ENCODE measurements around the gene PAK5. TPM values are rescaled to one million over a fixed set of nuclear protein-coding genes. Genes with fewer than 3 reads are reported as not detected.

Gene PAK5
- total RNA-seq, 1 donor from 2014 or later = 0.21 TPM

GRCh38 chr20:9520086-9520485 is 318.8 kb downstream of the PAK5 start:
- H3K9me3 ChIP-seq = no peaks in the 10 kb centered on the region
- DNase-seq = no peak
- ATAC-seq = no peak
- H3K4me3 ChIP-seq = no peak overlapping the region
- no peaks in the 10 kb centered on the region for H3K36me3 ChIP-seq
- H3K27me3 ChIP-seq (ENCODE audit: low read depth) = peaks cover 35% of the 10 kb centered on the region
- no peak overlapping the region for H3K27ac ChIP-seq
- intact Hi-C loops (cut with DNase I) = no loop called here
- peaks cover 18% of the 10 kb centered on the region for H3K4me1 ChIP-seq
- TF ChIP-seq CTCF (IDR thresholded peaks at IDR 0.05) = no peak

DNA sequence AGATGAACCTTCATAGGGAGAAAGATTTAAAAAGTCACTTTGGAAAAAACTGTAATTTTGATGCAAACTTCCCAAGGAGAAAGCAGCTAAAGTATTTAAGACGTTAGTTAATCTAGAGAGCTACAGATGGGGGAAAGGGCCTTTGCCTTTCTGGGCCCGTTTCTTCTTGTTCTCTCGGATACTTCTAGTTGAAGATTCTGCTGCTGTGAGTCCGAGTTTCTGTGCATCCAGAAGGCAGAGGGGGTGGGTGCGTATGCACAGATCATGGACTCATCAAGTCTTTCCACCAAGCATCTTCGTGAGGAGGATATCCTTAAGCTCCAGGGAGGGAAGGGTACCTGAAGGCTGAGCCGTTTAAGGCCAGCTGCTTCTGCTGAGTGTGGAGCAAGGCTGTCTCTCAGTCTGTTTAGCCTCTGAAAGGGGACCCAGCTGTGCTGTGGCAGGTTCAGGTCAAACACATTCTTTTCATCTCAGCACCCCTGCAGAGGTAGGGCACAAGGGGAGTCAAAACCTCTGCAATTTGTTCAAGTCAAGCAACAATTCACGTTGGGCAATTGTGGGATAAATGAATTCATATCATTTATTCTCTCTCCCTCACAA is 320.2 kb downstream of the PAK5 start:
- no peak for DNase-seq
- intact Hi-C loops (cut with DNase I) = no loop called here
- no peak for TF ChIP-seq CTCF (IDR thresholded peaks at IDR 0.05)
- Histone ChIP-seq H3K27me3 (ENCODE audit: low read depth) (peaks cover 49% of the 10 kb centered on the region), H3K9me3 (no peaks in the 10 kb centered on the region), H3K36me3 (no peaks in the 10 kb centered on the region), H3K4me1 (peaks cover 30% of the 10 kb centered on the region), H3K4me3 (no peak overlapping the region), H3K27ac (no peak overlapping the region)
- no peak for ATAC-seq

DNA sequence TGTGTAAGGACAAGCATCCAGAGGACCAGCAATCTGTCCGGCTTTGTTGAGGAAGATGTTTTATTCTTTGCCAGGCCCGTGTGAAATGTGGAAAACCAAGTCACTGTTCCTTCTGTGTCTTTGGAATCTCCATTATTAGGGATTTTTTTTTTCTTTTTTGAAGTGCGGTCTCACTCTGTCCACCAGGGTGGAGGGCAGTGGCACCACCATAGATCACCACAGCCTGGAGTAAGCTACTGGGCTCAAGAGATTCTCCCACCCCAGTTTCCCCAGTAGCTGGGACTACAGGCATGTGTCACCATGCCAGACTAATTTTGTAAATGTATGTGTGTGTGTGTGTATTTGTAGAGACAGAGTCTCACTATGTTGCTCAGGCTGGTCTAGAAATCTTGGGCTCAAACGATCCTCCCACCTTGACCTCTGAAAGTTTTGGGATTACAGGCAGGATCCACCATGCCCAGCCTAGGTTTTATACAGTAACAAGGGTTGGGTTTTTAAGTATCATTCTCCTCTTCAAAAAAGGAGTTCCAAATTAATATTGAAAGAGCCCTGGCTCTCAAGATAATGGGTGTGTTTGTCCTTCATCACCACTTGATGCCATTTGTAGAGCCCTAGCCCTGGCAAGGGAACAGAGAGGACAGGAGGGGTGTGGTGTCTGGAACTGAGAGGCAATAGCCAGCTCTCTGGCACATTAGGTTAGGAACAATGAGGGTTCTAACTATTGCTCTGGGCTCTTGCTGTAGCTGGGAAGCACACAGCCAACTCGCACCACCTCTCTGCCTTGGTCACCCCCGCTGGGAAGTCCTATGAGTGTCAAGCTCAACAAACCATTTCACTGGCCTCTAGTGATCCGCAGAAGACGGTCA is 321.3 kb downstream of the PAK5 start:
- no peaks in the 10 kb centered on the region for H3K9me3 ChIP-seq
- intact Hi-C loops (cut with DNase I) = no loop called here
- H3K4me1 ChIP-seq = peaks cover 30% of the 10 kb centered on the region
- no peak overlapping the region for H3K27ac ChIP-seq
- no peak overlapping the region for H3K4me3 ChIP-seq
- H3K27me3 ChIP-seq (ENCODE audit: low read depth) = peaks cover 54% of the 10 kb centered on the region
- TF ChIP-seq CTCF (IDR thresholded peaks at IDR 0.05) = no peak
- DNase-seq (no peak), ATAC-seq (peak; percentile 43 to 65)
- H3K36me3 ChIP-seq = no peaks in the 10 kb centered on the region

DNA sequence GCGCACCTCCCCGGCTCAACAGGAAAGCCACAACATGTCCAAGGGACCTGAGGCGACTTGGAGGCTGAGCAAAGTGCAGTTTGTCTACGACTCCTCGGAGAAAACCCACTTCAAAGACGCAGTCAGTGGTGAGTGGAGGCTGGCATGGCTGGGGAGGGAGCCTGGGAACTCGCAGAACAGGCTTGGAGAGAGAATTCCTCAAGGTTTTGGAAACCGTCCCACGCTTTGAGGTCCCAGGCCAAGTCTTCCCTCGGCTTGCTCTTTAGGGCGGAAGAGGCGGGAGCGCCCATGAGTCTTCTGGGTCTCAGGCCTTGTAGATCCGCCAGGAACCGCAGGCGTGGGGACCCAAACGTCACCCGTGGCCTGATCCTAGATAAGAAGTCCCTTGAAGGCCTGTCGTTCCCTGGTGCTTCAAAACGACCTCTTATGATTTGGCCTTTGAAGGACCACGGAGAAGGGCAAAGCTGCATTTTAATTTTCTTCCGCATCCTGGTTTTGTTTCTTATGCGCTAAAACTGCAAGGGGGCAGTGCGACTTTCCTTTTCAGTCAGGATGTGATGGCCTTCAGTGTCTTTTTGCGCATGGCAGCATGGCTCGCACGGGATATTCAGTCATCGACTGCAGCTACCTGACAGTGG is 322.5 kb downstream of the PAK5 start:
- peak overlapping the region; percentile 35 for H3K4me3 ChIP-seq
- peaks cover 61% of the 10 kb centered on the region for H3K27me3 ChIP-seq (ENCODE audit: low read depth)
- H3K4me1 ChIP-seq = peaks cover 30% of the 10 kb centered on the region
- peak; percentile 67 for DNase-seq
- peak; percentile 49 to 75 for ATAC-seq
- H3K36me3 ChIP-seq = no peaks in the 10 kb centered on the region
- no peaks in the 10 kb centered on the region for H3K9me3 ChIP-seq
- intact Hi-C loops (cut with DNase I) = no loop called here
- no peak for TF ChIP-seq CTCF (IDR thresholded peaks at IDR 0.05)
- no peak overlapping the region for H3K27ac ChIP-seq

DNA sequence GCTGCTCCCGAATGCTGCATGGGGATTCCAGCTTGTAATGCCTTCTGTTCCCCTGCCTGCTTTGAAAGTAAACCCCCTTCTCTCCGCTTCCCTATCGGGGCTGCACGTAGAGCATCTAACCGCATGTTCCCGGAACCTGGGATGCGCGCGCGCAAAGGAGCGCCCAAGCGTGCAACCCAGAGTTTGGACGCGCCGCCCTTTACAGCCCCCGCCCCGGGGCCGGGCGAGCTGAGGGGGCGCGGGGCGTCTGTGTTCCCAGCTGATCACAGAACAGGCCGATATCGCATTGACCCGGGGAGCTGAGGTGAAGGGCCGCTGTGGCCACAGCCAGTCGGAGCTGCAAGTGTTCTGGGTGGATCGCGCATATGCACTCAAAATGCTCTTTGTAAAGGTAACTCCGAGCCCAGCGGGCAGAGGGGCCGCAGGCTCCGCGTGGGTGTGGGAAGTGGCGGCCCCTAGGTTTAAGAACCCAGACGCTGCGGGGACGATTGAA is 323.1 kb downstream of the PAK5 start:
- Histone ChIP-seq H3K4me1 (peaks cover 30% of the 10 kb centered on the region), H3K4me3 (peak overlapping the region; percentile 35), H3K27ac (no peak overlapping the region), H3K27me3 (ENCODE audit: low read depth) (peaks cover 61% of the 10 kb centered on the region), H3K36me3 (no peaks in the 10 kb centered on the region), H3K9me3 (no peaks in the 10 kb centered on the region)
- no peak for TF ChIP-seq CTCF (IDR thresholded peaks at IDR 0.05)
- no peak for DNase-seq
- intact Hi-C loops (cut with DNase I) = no loop called here
- ATAC-seq = peak; percentile 15 to 26

All from lower lobe of right lung (tissue), 2 donors.